ENCODE data around the gene ATL2. TPM values are rescaled to one million over a fixed set of nuclear protein-coding genes. Genes with fewer than 3 reads are reported as not detected.

ATL2 gene
- total RNA-seq, 1 experiment from 2014 or later, result 85.5 TPM

GRCh38 chr2:38269421-38269820 is 107.7 kb downstream of the ATL2 start:
- Histone ChIP-seq H3K27me3 (replicated peaks; ENCODE audit: insufficient read depth, low read depth, low read length, poor library complexity) (no peaks in the 10 kb centered on the region), H3K4me3 (ENCODE audit: low read depth, low read length, poor library complexity, severe bottlenecking) (no peak overlapping the region), H3K4me1 (ENCODE audit: insufficient read depth, low read length, poor library complexity, severe bottlenecking) (no peaks in the 10 kb centered on the region), H3K9me3 (ENCODE audit: low read depth, low read length, poor library complexity, severe bottlenecking) (no peaks in the 10 kb centered on the region), H3K27ac (ENCODE audit: low read depth, low read length, poor library complexity, severe bottlenecking) (no peak overlapping the region), H3K36me3 (ENCODE audit: insufficient read depth, low read length, poor library complexity, severe bottlenecking) (no peaks in the 10 kb centered on the region)
- no peak for DNase-seq (ENCODE audit: low spot score)
- no peak for TF ChIP-seq EZH2 (IDR thresholded peaks at IDR 0.05; ENCODE audit: borderline replicate concordance, low read depth, low read length, poor library complexity, severe bottlenecking)
- TF ChIP-seq CTCF (conservative IDR thresholded peaks at IDR 0.05; ENCODE audit: low read depth, low read length), result no peak
- CTCF ChIA-PET, result no interaction called here
- intact Hi-C loops (cut with micrococcal nuclease; ENCODE audit: unreplicated experiment), result no loop called here
- BruUV-seq (replicated peaks), result no TSS peak
- POLR2A ChIA-PET (ENCODE audit: low non-redundant PET), result no interaction called here

GRCh38 chr2:38268691-38269327 is 108.3 kb downstream of the ATL2 start:
- intact Hi-C loops (cut with micrococcal nuclease; ENCODE audit: unreplicated experiment), result no loop called here
- no TSS peak for BruUV-seq (replicated peaks)
- H3K27me3 ChIP-seq (replicated peaks; ENCODE audit: insufficient read depth, low read depth, low read length, poor library complexity), result no peaks in the 10 kb centered on the region
- no peak overlapping the region for H3K4me3 ChIP-seq (ENCODE audit: low read depth, low read length, poor library complexity, severe bottlenecking)
- CTCF ChIA-PET, result no interaction called here
- DNase-seq (ENCODE audit: low spot score), result no peak
- TF ChIP-seq EZH2 (IDR thresholded peaks at IDR 0.05; ENCODE audit: borderline replicate concordance, low read depth, low read length, poor library complexity, severe bottlenecking) (no peak), CTCF (conservative IDR thresholded peaks at IDR 0.05; ENCODE audit: low read depth, low read length) (no peak)
- POLR2A ChIA-PET (ENCODE audit: low non-redundant PET), result no interaction called here
- no peaks in the 10 kb centered on the region for H3K9me3 ChIP-seq (ENCODE audit: low read depth, low read length, poor library complexity, severe bottlenecking)
- no peaks in the 10 kb centered on the region for H3K36me3 ChIP-seq (ENCODE audit: insufficient read depth, low read length, poor library complexity, severe bottlenecking)
- no peaks in the 10 kb centered on the region for H3K4me1 ChIP-seq (ENCODE audit: insufficient read depth, low read length, poor library complexity, severe bottlenecking)
- no peak overlapping the region for H3K27ac ChIP-seq (ENCODE audit: low read depth, low read length, poor library complexity, severe bottlenecking)

- Histone ChIP-seq H3K36me3 (ENCODE audit: insufficient read depth, low read length, poor library complexity, severe bottlenecking) (no peaks in the 10 kb centered on the region), H3K27ac (ENCODE audit: low read depth, low read length, poor library complexity, severe bottlenecking) (no peak overlapping the region), H3K4me1 (ENCODE audit: insufficient read depth, low read length, poor library complexity, severe bottlenecking) (no peaks in the 10 kb centered on the region), H3K4me3 (ENCODE audit: low read depth, low read length, poor library complexity, severe bottlenecking) (no peak overlapping the region), H3K9me3 (ENCODE audit: low read depth, low read length, poor library complexity, severe bottlenecking) (no peaks in the 10 kb centered on the region), H3K27me3 (replicated peaks; ENCODE audit: insufficient read depth, low read depth, low read length, poor library complexity) (no peaks in the 10 kb centered on the region)
- DNase-seq (ENCODE audit: low spot score), result no peak
- intact Hi-C loops (cut with micrococcal nuclease; ENCODE audit: unreplicated experiment), result no loop called here
- BruUV-seq (replicated peaks), result no TSS peak
- TF ChIP-seq EZH2 (IDR thresholded peaks at IDR 0.05; ENCODE audit: borderline replicate concordance, low read depth, low read length, poor library complexity, severe bottlenecking) (no peak), CTCF (conservative IDR thresholded peaks at IDR 0.05; ENCODE audit: low read depth, low read length) (no peak)
- ChIA-PET POLR2A (ENCODE audit: low non-redundant PET) (no interaction called here), CTCF (no interaction called here)
These were observed 109.1 kb downstream of the ATL2 start for GRCh38 chr2:38268001-38268400.

Data from A673 (cell line).